ENCODE measurements around the gene STH. TPM values are rescaled to one million over a fixed set of nuclear protein-coding genes. Genes with fewer than 3 reads are reported as not detected.

The STH gene
- total and polyA plus RNA-seq, 10 of the 15 experiments (the other 5 are each of a cell fraction or from before 2014, with no cell fraction given) = not detected

- Histone ChIP-seq H3K4me2 (ENCODE audit: control insufficient read depth, insufficient read depth) (no peak overlapping the region), H3K79me2 (ENCODE audit: control insufficient read depth, insufficient read depth, low read length) (no peaks in the 10 kb centered on the region), H3K4me3 (no peak overlapping the region), H3K9ac (ENCODE audit: control insufficient read depth, insufficient read depth, low read length) (no peak overlapping the region), H3K36me3 (ENCODE audit: control insufficient read depth in 2 of 2, insufficient read depth in 2 of 2, low read length in 1 of 2) (no peaks in the 10 kb centered on the region), H2AFZ (ENCODE audit: control insufficient read depth, low read depth, low read length) (no peak overlapping the region), H3K27me3 (replicated peaks in 1 of 2; ENCODE audit: control insufficient read depth in 2 of 2, insufficient read depth in 2 of 2, low read length in 1 of 2) (no peaks in the 10 kb centered on the region), H4K20me1 (ENCODE audit: control insufficient read depth, insufficient read depth) (no peaks in the 10 kb centered on the region), H3K27ac (ENCODE audit: control insufficient read depth, insufficient read depth) (no peak overlapping the region), H3K4me1 (ENCODE audit: control insufficient read depth, insufficient read depth, low read length) (no peaks in the 10 kb centered on the region), H3K9me3 (replicated peaks; ENCODE audit: control insufficient read depth, insufficient read depth, low read length) (no peaks in the 10 kb centered on the region)
- ATAC-seq (no peak), FAIRE-seq (no peak), DNase-seq (ENCODE audit: low read depth, low spot score) (no peak)
- ChIA-PET POLR2A (no interaction called here), SMC1A (ENCODE audit: uncharacterized antibody, unreplicated experiment) (interaction anchor here (1.7 kb wide), 1 partner anchor 8 kb away, joined by 3 read pairs; no protein-coding TSS in a partner anchor), CTCF (interaction anchor here (0.6 to 0.7 kb wide), 2 partner anchors 195 to 220 kb away, joined by 3 read pairs; no protein-coding TSS in a partner anchor), RAD21 (ENCODE audit: unreplicated experiment) (no interaction called here)
- BruUV-seq (replicated peaks) = no TSS peak
- 7% methylated on average over 6 of the region's 6 CpGs for WGBS (ENCODE audit: insufficient coverage, insufficient replicate concordance, low lambda C conversion rate, missing lambda C conversion rate)
- in situ Hi-C loops (cut with MboI) = no loop called here
- intact Hi-C loops (cut with micrococcal nuclease; ENCODE audit: unreplicated experiment) = no loop called here
- TF ChIP-seq MYB (IDR thresholded peaks at IDR 0.05; ENCODE audit: borderline replicate concordance, low read depth, low read length) = no peak
- no peak for TF ChIP-seq MAX (IDR thresholded peaks at IDR 0.05; ENCODE audit: low read depth, low read length)
- no peak for TF ChIP-seq ZNF622 (IDR thresholded peaks at IDR 0.05)
- no peak for TF ChIP-seq RAD51 (IDR thresholded peaks at IDR 0.05)
- no peak for TF ChIP-seq SMAD5 (IDR thresholded peaks at IDR 0.05; ENCODE audit: low read depth)
- TF ChIP-seq FOXK2 (IDR thresholded peaks at IDR 0.05) = no peak
- TF ChIP-seq IKZF1 (conservative IDR thresholded peaks at IDR 0.05) = no peak
These were observed 6.9 kb upstream of the STH start for GRCh38 chr17:45992175-45992574.

GRCh38 chr17:45992904-45993303 is 6.1 kb upstream of the STH start:
- TF ChIP-seq ELK1 (IDR thresholded peaks at IDR 0.05; ENCODE audit: low read depth, low read length) = no peak
- TF ChIP-seq ATF7 (IDR thresholded peaks at IDR 0.05; ENCODE audit: low read depth) = no peak
- TF ChIP-seq SRF (IDR thresholded peaks at IDR 0.05; ENCODE audit: low read depth in 2 of 2, low read length in 2 of 2) = no peak
- no peak for TF ChIP-seq MTA3 (IDR thresholded peaks at IDR 0.05; ENCODE audit: borderline replicate concordance, low read length)
- TF ChIP-seq RUNX3 (IDR thresholded peaks at IDR 0.05; ENCODE audit: low read length) = no peak
- no peak for TF ChIP-seq HDGF (IDR thresholded peaks at IDR 0.05)
- TF ChIP-seq POLR2AphosphoS2 (IDR thresholded peaks at IDR 0.05; ENCODE audit: low read depth, low read length) = no peak
- no peak for TF ChIP-seq ESRRA (IDR thresholded peaks at IDR 0.05; ENCODE audit: low read length)
- no peak for TF ChIP-seq POU2F2 (IDR thresholded peaks at IDR 0.05; ENCODE audit: borderline replicate concordance, low read depth, low read length)
- no peak for TF ChIP-seq ZSCAN29 (IDR thresholded peaks at IDR 0.05)
- no peak for TF ChIP-seq POLR2AphosphoS5 (IDR thresholded peaks at IDR 0.05; ENCODE audit: low read length)
- no peak for TF ChIP-seq MEF2A (IDR thresholded peaks at IDR 0.05; ENCODE audit: insufficient read depth, low read depth, low read length)
- TF ChIP-seq FOS (IDR thresholded peaks at IDR 0.05; ENCODE audit: borderline replicate concordance, extremely low read depth, insufficient read length) = no peak
- no peak for TF ChIP-seq HDAC2 (IDR thresholded peaks at IDR 0.05)
- ATAC-seq = no peak
- Histone ChIP-seq H3K4me1 (ENCODE audit: control insufficient read depth, insufficient read depth, low read length) (no peaks in the 10 kb centered on the region), H3K36me3 (ENCODE audit: control insufficient read depth in 2 of 2, insufficient read depth in 2 of 2, low read length in 1 of 2) (no peaks in the 10 kb centered on the region), H3K9me3 (replicated peaks; ENCODE audit: control insufficient read depth, insufficient read depth, low read length) (no peaks in the 10 kb centered on the region), H3K27me3 (replicated peaks in 1 of 2; ENCODE audit: control insufficient read depth in 2 of 2, insufficient read depth in 2 of 2, low read length in 1 of 2) (no peaks in the 10 kb centered on the region), H3K79me2 (ENCODE audit: control insufficient read depth, insufficient read depth, low read length) (no peaks in the 10 kb centered on the region), H2AFZ (ENCODE audit: control insufficient read depth, low read depth, low read length) (no peak overlapping the region), H4K20me1 (ENCODE audit: control insufficient read depth, insufficient read depth) (no peaks in the 10 kb centered on the region), H3K4me3 (no peak overlapping the region), H3K9ac (ENCODE audit: control insufficient read depth, insufficient read depth, low read length) (no peak overlapping the region), H3K27ac (ENCODE audit: control insufficient read depth, insufficient read depth) (no peak overlapping the region), H3K4me2 (ENCODE audit: control insufficient read depth, insufficient read depth) (no peak overlapping the region)
- RAD21 ChIA-PET (ENCODE audit: unreplicated experiment) = no interaction called here
- BruUV-seq (replicated peaks) = no TSS peak
- FAIRE-seq = no peak
- CTCF ChIA-PET = no interaction called here
- SMC1A ChIA-PET (ENCODE audit: uncharacterized antibody, unreplicated experiment) = interaction anchor here (1.7 kb wide), 1 partner anchor 8 kb away, joined by 3 read pairs; no protein-coding TSS in a partner anchor
- POLR2A ChIA-PET = no interaction called here
- no peak for DNase-seq (ENCODE audit: low read depth, low spot score)
- in situ Hi-C loops (cut with MboI) (no loop called here), intact Hi-C loops (cut with micrococcal nuclease; ENCODE audit: unreplicated experiment) (no loop called here)
- 48% methylated on average over 10 of the region's 10 CpGs for WGBS (ENCODE audit: insufficient coverage, insufficient replicate concordance, low lambda C conversion rate, missing lambda C conversion rate)

Data from GM12878 (cell line).